HG03565 (cell line): ENCODE measurements around the gene ISCA2.

Experiments used
- ATAC-seq: cut with Tn5 transposase; IDR thresholded peaks from one replicate; pipeline ENCODE4 v1.9.1; 2021; ENCODE audit warnings: mild to moderate bottlenecking, moderate library complexity; ENCODE audit not compliant: unreplicated experiment

Gene ISCA2

GRCh38 chr14:74482571-74482970, 11.0 kb upstream of the ISCA2 start:
- no peak for ATAC-seq

GRCh38 chr14:74483321-74483720, 10.2 kb upstream of the ISCA2 start:
- ATAC-seq, result no peak

- ATAC-seq, result no peak
These were observed 7.4 kb upstream of the ISCA2 start for GRCh38 chr14:74486164-74486563.

GRCh38 chr14:74488786-74489397, 4.7 kb upstream of the ISCA2 start:
- ATAC-seq, result no peak

GRCh38 chr14:74490486-74490885, 3.1 kb upstream of the ISCA2 start:
- no peak for ATAC-seq

GRCh38 chr14:74491956-74492775, 1.4 kb upstream of the ISCA2 start:
- ATAC-seq, result no peak

GRCh38 chr14:74492776-74493342, 706 bp upstream of the ISCA2 start, which contains the start of gene NPC2:
Gene NPC2 (minus strand): TSS chr14:74493305. CDS start chr14:74493274, 31 bp downstream.
- peak; percentile 1 for ATAC-seq

- no peak for ATAC-seq
These were observed 1.8 kb downstream of the ISCA2 start for GRCh38 chr14:74495356-74495755.

GRCh38 chr14:74500417-74501134, 7.0 kb downstream of the ISCA2 start:
- no peak for ATAC-seq

GRCh38 chr14:74501135-74501614, 7.6 kb downstream of the ISCA2 start:
- no peak for ATAC-seq

GRCh38 chr14:74501691-74502090, 8.1 kb downstream of the ISCA2 start:
- ATAC-seq, result no peak

GRCh38 chr14:74502236-74503019, 8.9 kb downstream of the ISCA2 start:
- ATAC-seq, result no peak

- ATAC-seq, result no peak
These were observed 9.8 kb downstream of the ISCA2 start for GRCh38 chr14:74503291-74503937.

- no peak for ATAC-seq
These were observed 10.4 kb downstream of the ISCA2 start for GRCh38 chr14:74503938-74504335.

- ATAC-seq, result no peak
These were observed 10.8 kb downstream of the ISCA2 start for GRCh38 chr14:74504412-74504811.

GRCh38 chr14:74504874-74505720, 11.5 kb downstream of the ISCA2 start:
- ATAC-seq, result no peak

GRCh38 chr14:74505831-74506230, 12.3 kb downstream of the ISCA2 start:
- ATAC-seq, result no peak

GRCh38 chr14:74506411-74506851, 12.9 kb downstream of the ISCA2 start:
- ATAC-seq, result no peak

- ATAC-seq, result no peak
These were observed 13.5 kb downstream of the ISCA2 start for GRCh38 chr14:74507085-74507484.
